ENCODE measurements around the gene MAPK13.

The MAPK13 gene

DNA sequence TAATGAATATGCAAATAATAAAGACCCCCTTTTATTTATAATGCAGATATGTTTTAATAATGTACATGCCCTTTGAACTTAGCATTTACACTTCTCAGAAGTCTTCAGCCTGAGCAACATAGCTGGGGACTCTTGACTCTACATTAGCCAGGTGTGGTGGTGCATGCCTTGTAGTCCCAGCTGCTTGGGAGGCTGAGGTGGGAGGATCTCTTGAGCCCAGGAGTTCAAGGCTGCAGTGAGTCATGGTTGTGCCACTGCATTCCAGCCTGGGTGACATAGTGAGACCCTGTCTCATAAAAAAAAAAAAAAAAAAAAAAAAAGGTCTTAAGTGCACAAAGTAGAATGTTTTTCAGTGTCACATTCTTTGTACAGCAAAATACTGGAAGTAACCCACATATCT, 17.3 kb upstream of the MAPK13 start:
- no peaks in the 10 kb centered on the region for H3K4me1 ChIP-seq (ENCODE audit: control insufficient read depth, insufficient read depth, low read length)
- no peak overlapping the region for H3K27ac ChIP-seq (ENCODE audit: extremely low read depth, low read depth, low read length)
- no peaks in the 10 kb centered on the region for H3K9me3 ChIP-seq (ENCODE audit: control insufficient read depth, insufficient read depth, low read depth, low read length)
- peak; percentile 29; the same call in 1 of the 2 replicates for TF ChIP-seq ZNF362 (tag by site-specific recombination; IDR thresholded peaks at IDR 0.05)
- no peak for TF ChIP-seq ZNF211 (tag by site-specific recombination; IDR thresholded peaks at IDR 0.05; ENCODE audit: low read depth)
- no peak overlapping the region for H3K4me3 ChIP-seq (ENCODE audit: low read depth, low read length)
- peaks cover 4 to 24% of the 10 kb centered on the region in 2 experiments for H3K36me3 ChIP-seq (ENCODE audit: control insufficient read depth in 2 of 2, insufficient read depth in 1 of 2, low read length in 2 of 2)
- POLR2A ChIA-PET: interaction anchor here (0.7 kb wide), 1 partner anchor 144 kb away, joined by 4 read pairs; no protein-coding TSS in a partner anchor
- CTCF ChIA-PET: interaction anchor here (0.6 to 3.1 kb wide), 3 partner anchors 11 to 340 kb away, joined by 3 to 17 read pairs (median 4); no protein-coding TSS in a partner anchor

GRCh38 chr6:36113703-36114102, 16.6 kb upstream of the MAPK13 start:
- H3K36me3 ChIP-seq (ENCODE audit: control insufficient read depth in 2 of 2, insufficient read depth in 1 of 2, low read length in 2 of 2): peaks cover 0 to 17% of the 10 kb centered on the region in 2 experiments
- CTCF ChIA-PET: interaction anchor here (1.2 kb wide), 1 partner anchor 10 kb away, joined by 3 read pairs; no protein-coding TSS in a partner anchor
- no peak overlapping the region for H3K4me3 ChIP-seq (ENCODE audit: low read depth, low read length)
- H3K9me3 ChIP-seq (ENCODE audit: control insufficient read depth, insufficient read depth, low read depth, low read length): no peaks in the 10 kb centered on the region
- no peak overlapping the region for H3K27ac ChIP-seq (ENCODE audit: extremely low read depth, low read depth, low read length)
- H3K4me1 ChIP-seq (ENCODE audit: control insufficient read depth, insufficient read depth, low read length): no peaks in the 10 kb centered on the region
- POLR2A ChIA-PET: interaction anchor here (0.7 kb wide), 1 partner anchor 145 kb away, joined by 4 read pairs; no protein-coding TSS in a partner anchor
- TF ChIP-seq ZNF391 (tag by site-specific recombination; IDR thresholded peaks at IDR 0.05; ENCODE audit: borderline replicate concordance, low read depth): no peak
- TF ChIP-seq MZF1 (tag by site-specific recombination; IDR thresholded peaks at IDR 0.05; ENCODE audit: borderline replicate concordance): no peak
- no peak for TF ChIP-seq ZNF621 (tag by site-specific recombination; IDR thresholded peaks at IDR 0.05)
- TF ChIP-seq, protein P1, sequence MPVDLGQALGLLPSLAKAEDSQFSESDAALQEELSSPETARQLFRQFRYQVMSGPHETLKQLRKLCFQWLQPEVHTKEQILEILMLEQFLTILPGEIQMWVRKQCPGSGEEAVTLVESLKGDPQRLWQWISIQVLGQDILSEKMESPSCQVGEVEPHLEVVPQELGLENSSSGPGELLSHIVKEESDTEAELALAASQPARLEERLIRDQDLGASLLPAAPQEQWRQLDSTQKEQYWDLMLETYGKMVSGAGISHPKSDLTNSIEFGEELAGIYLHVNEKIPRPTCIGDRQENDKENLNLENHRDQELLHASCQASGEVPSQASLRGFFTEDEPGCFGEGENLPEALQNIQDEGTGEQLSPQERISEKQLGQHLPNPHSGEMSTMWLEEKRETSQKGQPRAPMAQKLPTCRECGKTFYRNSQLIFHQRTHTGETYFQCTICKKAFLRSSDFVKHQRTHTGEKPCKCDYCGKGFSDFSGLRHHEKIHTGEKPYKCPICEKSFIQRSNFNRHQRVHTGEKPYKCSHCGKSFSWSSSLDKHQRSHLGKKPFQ (tag by site-specific recombination; IDR thresholded peaks at IDR 0.05): no peak
- TF ChIP-seq ZBTB48 (tag by site-specific recombination; IDR thresholded peaks at IDR 0.05): no peak
- TF ChIP-seq, protein P2, sequence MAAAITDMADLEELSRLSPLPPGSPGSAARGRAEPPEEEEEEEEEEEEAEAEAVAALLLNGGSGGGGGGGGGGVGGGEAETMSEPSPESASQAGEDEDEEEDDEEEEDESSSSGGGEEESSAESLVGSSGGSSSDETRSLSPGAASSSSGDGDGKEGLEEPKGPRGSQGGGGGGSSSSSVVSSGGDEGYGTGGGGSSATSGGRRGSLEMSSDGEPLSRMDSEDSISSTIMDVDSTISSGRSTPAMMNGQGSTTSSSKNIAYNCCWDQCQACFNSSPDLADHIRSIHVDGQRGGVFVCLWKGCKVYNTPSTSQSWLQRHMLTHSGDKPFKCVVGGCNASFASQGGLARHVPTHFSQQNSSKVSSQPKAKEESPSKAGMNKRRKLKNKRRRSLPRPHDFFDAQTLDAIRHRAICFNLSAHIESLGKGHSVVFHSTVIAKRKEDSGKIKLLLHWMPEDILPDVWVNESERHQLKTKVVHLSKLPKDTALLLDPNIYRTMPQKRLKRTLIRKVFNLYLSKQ (tag by site-specific recombination; IDR thresholded peaks at IDR 0.05; ENCODE audit: borderline replicate concordance): no peak
- no peak for TF ChIP-seq TRIM28 (IDR thresholded peaks at IDR 0.05; ENCODE audit: borderline replicate concordance, low read length)
- TF ChIP-seq, protein P3, sequence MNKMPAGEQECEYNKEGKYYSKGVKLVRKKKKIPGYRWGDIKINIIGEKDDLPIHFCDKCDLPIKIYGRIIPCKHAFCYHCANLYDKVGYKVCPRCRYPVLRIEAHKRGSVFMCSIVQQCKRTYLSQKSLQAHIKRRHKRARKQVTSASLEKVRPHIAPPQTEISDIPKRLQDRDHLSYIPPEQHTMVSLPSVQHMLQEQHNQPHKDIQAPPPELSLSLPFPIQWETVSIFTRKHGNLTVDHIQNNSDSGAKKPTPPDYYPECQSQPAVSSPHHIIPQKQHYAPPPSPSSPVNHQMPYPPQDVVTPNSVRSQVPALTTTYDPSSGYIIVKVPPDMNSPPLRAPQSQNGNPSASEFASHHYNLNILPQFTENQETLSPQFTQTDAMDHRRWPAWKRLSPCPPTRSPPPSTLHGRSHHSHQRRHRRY (tag by site-specific recombination; IDR thresholded peaks at IDR 0.05): no peak
- TF ChIP-seq, protein P4, sequence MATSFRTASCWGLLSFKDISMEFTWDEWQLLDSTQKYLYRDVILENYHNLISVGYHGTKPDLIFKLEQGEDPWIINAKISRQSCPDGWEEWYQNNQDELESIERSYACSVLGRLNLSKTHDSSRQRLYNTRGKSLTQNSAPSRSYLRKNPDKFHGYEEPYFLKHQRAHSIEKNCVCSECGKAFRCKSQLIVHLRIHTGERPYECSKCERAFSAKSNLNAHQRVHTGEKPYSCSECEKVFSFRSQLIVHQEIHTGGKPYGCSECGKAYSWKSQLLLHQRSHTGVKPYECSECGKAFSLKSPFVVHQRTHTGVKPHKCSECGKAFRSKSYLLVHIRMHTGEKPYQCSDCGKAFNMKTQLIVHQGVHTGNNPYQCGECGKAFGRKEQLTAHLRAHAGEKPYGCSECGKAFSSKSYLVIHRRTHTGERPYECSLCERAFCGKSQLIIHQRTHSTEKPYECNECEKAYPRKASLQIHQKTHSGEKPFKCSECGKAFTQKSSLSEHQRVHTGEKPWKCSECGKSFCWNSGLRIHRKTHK (tag by site-specific recombination; IDR thresholded peaks at IDR 0.05): no peak
- TF ChIP-seq, protein P5, sequence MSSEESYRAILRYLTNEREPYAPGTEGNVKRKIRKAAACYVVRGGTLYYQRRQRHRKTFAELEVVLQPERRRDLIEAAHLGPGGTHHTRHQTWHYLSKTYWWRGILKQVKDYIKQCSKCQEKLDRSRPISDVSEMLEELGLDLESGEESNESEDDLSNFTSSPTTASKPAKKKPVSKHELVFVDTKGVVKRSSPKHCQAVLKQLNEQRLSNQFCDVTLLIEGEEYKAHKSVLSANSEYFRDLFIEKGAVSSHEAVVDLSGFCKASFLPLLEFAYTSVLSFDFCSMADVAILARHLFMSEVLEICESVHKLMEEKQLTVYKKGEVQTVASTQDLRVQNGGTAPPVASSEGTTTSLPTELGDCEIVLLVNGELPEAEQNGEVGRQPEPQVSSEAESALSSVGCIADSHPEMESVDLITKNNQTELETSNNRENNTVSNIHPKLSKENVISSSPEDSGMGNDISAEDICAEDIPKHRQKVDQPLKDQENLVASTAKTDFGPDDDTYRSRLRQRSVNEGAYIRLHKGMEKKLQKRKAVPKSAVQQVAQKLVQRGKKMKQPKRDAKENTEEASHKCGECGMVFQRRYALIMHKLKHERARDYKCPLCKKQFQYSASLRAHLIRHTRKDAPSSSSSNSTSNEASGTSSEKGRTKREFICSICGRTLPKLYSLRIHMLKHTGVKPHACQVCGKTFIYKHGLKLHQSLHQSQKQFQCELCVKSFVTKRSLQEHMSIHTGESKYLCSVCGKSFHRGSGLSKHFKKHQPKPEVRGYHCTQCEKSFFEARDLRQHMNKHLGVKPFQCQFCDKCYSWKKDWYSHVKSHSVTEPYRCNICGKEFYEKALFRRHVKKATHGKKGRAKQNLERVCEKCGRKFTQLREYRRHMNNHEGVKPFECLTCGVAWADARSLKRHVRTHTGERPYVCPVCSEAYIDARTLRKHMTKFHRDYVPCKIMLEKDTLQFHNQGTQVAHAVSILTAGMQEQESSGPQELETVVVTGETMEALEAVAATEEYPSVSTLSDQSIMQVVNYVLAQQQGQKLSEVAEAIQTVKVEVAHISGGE (tag by site-specific recombination; conservative IDR thresholded peaks at IDR 0.05; ENCODE audit: low read depth): no peak
- TF ChIP-seq ZNF324 (tag by site-specific recombination; IDR thresholded peaks at IDR 0.05): no peak
- no peak for TF ChIP-seq ZNF274 (IDR thresholded peaks at IDR 0.05; ENCODE audit: low read length)
- no peak for TF ChIP-seq ZNF274 (tag by site-specific recombination; IDR thresholded peaks at IDR 0.05; ENCODE audit: borderline replicate concordance)
- TF ChIP-seq ZNF600 (tag by site-specific recombination; IDR thresholded peaks at IDR 0.05): no peak
- TF ChIP-seq, protein P6, sequence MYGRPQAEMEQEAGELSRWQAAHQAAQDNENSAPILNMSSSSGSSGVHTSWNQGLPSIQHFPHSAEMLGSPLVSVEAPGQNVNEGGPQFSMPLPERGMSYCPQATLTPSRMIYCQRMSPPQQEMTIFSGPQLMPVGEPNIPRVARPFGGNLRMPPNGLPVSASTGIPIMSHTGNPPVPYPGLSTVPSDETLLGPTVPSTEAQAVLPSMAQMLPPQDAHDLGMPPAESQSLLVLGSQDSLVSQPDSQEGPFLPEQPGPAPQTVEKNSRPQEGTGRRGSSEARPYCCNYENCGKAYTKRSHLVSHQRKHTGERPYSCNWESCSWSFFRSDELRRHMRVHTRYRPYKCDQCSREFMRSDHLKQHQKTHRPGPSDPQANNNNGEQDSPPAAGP (tag by site-specific recombination; IDR thresholded peaks at IDR 0.05): no peak
- no peak for TF ChIP-seq ZNF2 (tag by site-specific recombination; IDR thresholded peaks at IDR 0.05)
- TF ChIP-seq ZBTB26 (tag by site-specific recombination; optimal IDR thresholded peaks at IDR 0.05): no peak
- no peak for TF ChIP-seq FEZF1 (tag by site-specific recombination; IDR thresholded peaks at IDR 0.05)
- TF ChIP-seq GLI2 (tag by site-specific recombination; IDR thresholded peaks at IDR 0.05; ENCODE audit: borderline replicate concordance, low read depth): no peak

Data from HEK293 (cell line).